Left ventricle myocardium inferior (tissue), 1 donor: ENCODE data around the gene MIEF2. TPM values are rescaled to one million over a fixed set of nuclear protein-coding genes. Genes with fewer than 3 reads are reported as not detected.
"Not testable (repeated sequence)": the region's sequence is repeated elsewhere in the genome, so short reads cannot be mapped to it uniquely, and the experiment has no call there.

Source experiments
- DNase-seq: peaks from one replicate; pipeline ENCODE4 v3.0.0-alpha.2; 2020
- H3K27ac ChIP-seq: fragments of 200-600 bp; replicated peaks from 2 replicates; pipeline ENCODE4 v1.8.0; 2021
- H3K27me3 ChIP-seq: fragments of 200-600 bp; 2 replicates; pipeline ENCODE4 v1.8.0; 2021; ENCODE audit warnings: low read depth
- H3K36me3 ChIP-seq: fragments of 200-600 bp; 2 replicates; pipeline ENCODE4 v1.8.0; 2021
- H3K4me1 ChIP-seq: fragments of 200-600 bp; 2 replicates; pipeline ENCODE4 v1.8.0; 2021
- H3K4me3 ChIP-seq: fragments of 200-600 bp; 2 replicates; pipeline ENCODE4 v1.8.0; 2021; ENCODE audit warnings: mild to moderate bottlenecking, moderate library complexity
- H3K9me3 ChIP-seq: fragments of 200-600 bp; replicated peaks from 2 replicates; pipeline ENCODE4 v1.8.0; 2021
- CTCF ChIP-seq: fragments of 200-600 bp; IDR thresholded peaks from 2 replicates; pipeline ENCODE4 v1.8.0; 2021; ENCODE audit warnings: antibody characterized with exemption, mild to moderate bottlenecking, borderline replicate concordance
- intact Hi-C: fragments of 100-400 bp; cut with micrococcal nuclease; formaldehyde crosslinking; loops from one replicate; pipeline ENCODE4 v1.11.0; 2022
- long read RNA-seq: library from polyadenylated mRNA; unstranded; transcript quantifications from one replicate; pipeline ENCODE4 v2.0.0, GENCODE V29; 2021
- total RNA-seq: library from RNA; stranded (reverse); fragmentation: NEBNext Ultra II Directional; extraction: Animal tissue kit (Norgen Biotek cat#: 25700); gene quantifications from one replicate; pipeline ENCODE4 v1.2.1, GENCODE V29; 2021
- donor health status: DM: no; HTN: yes; CAD: no; lungs with severe emphysema.

Gene MIEF2
- 37.0 TPM for total RNA-seq
- long read RNA-seq, transcript MIEF2-201 (4 exons, 3,364 nt) = major isoform, 83 of 103 reads
- long read RNA-seq, partial matches to known transcripts = 2 of 103 reads
- long read RNA-seq, other reads (novel, unspliced or antisense) = 10 of 103 reads

- Histone ChIP-seq H3K4me3 (peak within 1 kb of the TSS; percentile 93), H3K4me1 (peaks cover 81% of the 10 kb centered on the region), H3K27me3 (no peaks in the 10 kb centered on the region), H3K27ac (peak within 1 kb of the TSS; percentile 100), H3K36me3 (peaks cover 38% of the 10 kb centered on the region), H3K9me3 (no peaks in the 10 kb centered on the region)
- intact Hi-C loops = no loop called here
- no peak for TF ChIP-seq CTCF
- DNase-seq = peak; percentile 96
Measured at GRCh38 chr17:18260332-18261145, at the start of gene MIEF2. MIEF2 (plus strand) TSS chr17:18260662; CDS start chr17:18262721, 2,059 bp downstream.

DNA sequence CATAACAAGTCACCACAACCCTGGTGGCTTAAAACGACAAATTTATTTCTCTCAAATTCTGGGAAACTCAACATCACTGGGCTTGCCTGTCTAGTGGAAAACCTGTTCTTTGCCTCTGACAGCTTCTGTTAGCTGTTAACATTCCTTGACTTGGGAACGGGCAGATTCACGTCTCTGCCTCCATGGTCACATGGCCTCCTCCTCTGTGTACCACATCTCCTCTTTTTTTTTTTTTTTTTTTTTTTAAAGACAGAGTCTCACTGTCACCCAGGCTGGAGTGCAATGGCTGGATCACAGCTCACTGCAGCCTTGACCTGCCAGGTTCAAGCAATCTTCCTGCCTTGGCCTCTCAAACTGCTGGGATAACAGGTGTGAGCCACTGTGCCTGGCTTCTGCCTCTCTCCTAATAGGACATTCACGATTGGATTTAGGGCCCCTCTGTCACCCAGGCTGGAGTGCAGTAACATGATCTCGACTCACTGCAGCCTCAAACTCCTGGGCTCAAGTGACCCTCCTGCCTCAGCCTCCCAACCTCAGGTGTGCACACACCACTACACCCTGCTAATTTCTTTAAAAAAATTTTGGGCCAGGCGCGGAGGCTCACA lies 46.7 kb upstream of the MIEF2 start:
- Histone ChIP-seq H3K36me3 (peaks cover 26% of the 10 kb centered on the region), H3K4me1 (peaks cover 5% of the 10 kb centered on the region), H3K9me3 (no peaks in the 10 kb centered on the region), H3K27ac (no peak overlapping the region), H3K27me3 (no peaks in the 10 kb centered on the region), H3K4me3 (no peak overlapping the region)
- intact Hi-C loops = no loop called here
- TF ChIP-seq CTCF = no peak
- no peak for DNase-seq

GRCh38 chr17:18216906-18217305 lies 43.6 kb upstream of the MIEF2 start:
- H3K36me3 ChIP-seq, H3K4me3 ChIP-seq, H3K27ac ChIP-seq, H3K9me3 ChIP-seq, H3K27me3 ChIP-seq, intact Hi-C loops, DNase-seq: not testable (repeated sequence)
- peaks cover 13% of the 10 kb centered on the region for H3K4me1 ChIP-seq

DNA sequence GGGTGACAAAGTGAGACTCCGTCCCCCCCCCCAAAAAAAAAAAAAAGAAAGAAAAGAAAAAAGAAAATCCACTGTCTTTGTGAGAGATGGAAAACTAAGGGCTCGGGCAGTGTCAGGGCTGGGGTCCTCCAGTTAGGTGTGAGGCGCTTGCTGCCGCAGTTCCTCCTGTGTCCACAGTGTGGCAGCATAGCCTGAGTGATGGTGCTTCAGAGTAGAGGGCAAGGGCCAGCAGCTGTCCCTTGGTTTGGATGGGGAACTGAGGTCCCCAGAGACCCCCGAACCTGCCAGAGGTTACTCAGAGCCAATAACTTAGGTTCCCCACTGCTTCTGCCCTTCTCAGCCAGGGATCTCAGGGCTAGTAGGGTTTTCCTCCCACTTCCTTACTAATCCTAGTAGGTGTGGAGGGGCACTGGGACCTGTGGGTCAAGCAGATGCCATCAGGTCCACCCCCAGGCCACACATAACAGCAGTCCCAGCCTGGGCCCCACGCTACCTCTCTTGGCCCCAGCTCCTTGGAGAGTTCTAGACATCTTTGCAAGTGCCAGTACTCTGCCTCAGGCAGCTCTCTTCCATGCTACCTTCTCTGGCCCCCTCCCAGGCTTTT lies 42.9 kb upstream of the MIEF2 start:
- intact Hi-C loops = no loop called here
- peak; percentile 75 for DNase-seq
- TF ChIP-seq CTCF = peak; percentile 92

DNA sequence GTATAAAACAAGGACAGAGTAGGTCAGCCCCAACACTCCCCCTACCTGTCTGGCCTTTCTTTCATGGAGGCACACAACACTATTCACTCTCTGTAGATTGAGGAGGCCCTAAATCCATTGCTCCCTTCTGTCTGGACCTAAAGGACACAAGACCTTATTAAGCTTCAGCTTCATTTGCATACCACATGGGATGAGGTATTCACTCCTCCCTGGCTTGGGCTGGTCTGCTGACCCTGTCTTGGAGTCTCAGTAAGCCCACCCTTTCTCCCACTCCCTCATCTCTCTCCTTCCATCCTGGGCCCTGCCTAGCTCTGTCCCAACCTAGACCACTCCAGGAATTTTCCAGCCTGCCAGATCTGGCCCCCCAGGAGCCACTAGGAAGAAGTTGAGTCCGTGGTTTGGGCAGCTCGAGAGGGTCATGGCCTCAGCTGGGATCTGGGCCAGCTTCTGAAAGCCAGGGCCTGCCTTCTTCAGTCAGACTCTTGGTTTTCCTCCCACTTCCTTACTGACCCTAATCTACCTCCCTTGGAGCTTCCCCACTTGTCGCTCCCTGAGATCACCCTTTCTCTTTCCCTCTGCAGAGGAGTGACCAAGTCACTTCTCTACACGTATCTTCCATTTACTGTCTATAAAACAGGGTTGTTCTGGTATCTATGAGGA lies 41.6 kb upstream of the MIEF2 start:
- H3K36me3 ChIP-seq = no peaks in the 10 kb centered on the region
- no peak for TF ChIP-seq CTCF
- H3K27me3 ChIP-seq = no peaks in the 10 kb centered on the region
- peak; percentile 49 for DNase-seq
- no peaks in the 10 kb centered on the region for H3K9me3 ChIP-seq
- intact Hi-C loops = no loop called here
- H3K27ac ChIP-seq = no peak overlapping the region
- peaks cover 13% of the 10 kb centered on the region for H3K4me1 ChIP-seq
- no peak overlapping the region for H3K4me3 ChIP-seq

More for the DNA sequence above, 42.9 kb upstream of the MIEF2 start:
- Histone ChIP-seq H3K9me3 (no peaks in the 10 kb centered on the region), H3K4me1 (peaks cover 13% of the 10 kb centered on the region), H3K36me3 (no peaks in the 10 kb centered on the region), H3K27ac (no peak overlapping the region), H3K4me3 (no peak overlapping the region), H3K27me3 (no peaks in the 10 kb centered on the region)
